ENCODE results near the gene SYNJ1.
"Not testable (repeated sequence)": the region's sequence is repeated elsewhere in the genome, so short reads cannot be mapped to it uniquely, and the experiment has no call there.

The SYNJ1 gene

GRCh38 chr21:32626621-32627196 lies 101.1 kb downstream of the SYNJ1 start:
- H3K4me1 Mint-ChIP-seq, result no peaks in the 10 kb centered on the region
- H3K27me3 Mint-ChIP-seq, result peaks cover 24% of the 10 kb centered on the region
- no peaks in the 10 kb centered on the region for H3K9me3 Mint-ChIP-seq
- H3K4me3 Mint-ChIP-seq, result no peak overlapping the region
- no peak for ATAC-seq
- no peak overlapping the region for H3K27ac Mint-ChIP-seq
- H3K36me3 Mint-ChIP-seq, result peaks cover 12% of the 10 kb centered on the region

- ATAC-seq, H3K36me3 Mint-ChIP-seq, H3K4me3 Mint-ChIP-seq, H3K27ac Mint-ChIP-seq, H3K9me3 Mint-ChIP-seq, H3K4me1 Mint-ChIP-seq: not testable (repeated sequence)
- H3K27me3 Mint-ChIP-seq, result peaks cover 12% of the 10 kb centered on the region
These were observed 109.6 kb downstream of the SYNJ1 start for GRCh38 chr21:32618218-32618617.

- Mint-ChIP-seq H3K27me3 (no peaks in the 10 kb centered on the region), H3K4me1 (peaks cover 12% of the 10 kb centered on the region), H3K36me3 (no peaks in the 10 kb centered on the region), H3K4me3 (peak overlapping the region; percentile 98), H3K9me3 (no peaks in the 10 kb centered on the region), H3K27ac (peak overlapping the region; percentile 87)
- ATAC-seq, result no peak
These were observed 114.3 kb downstream of the SYNJ1 start for GRCh38 chr21:32613436-32614043.

GRCh38 chr21:32612999-32613337 lies 114.8 kb downstream of the SYNJ1 start:
- Mint-ChIP-seq H3K27ac (peak overlapping the region; percentile 87), H3K4me1 (peaks cover 12% of the 10 kb centered on the region), H3K4me3 (peak overlapping the region; percentile 98), H3K27me3 (no peaks in the 10 kb centered on the region), H3K9me3 (no peaks in the 10 kb centered on the region), H3K36me3 (peaks cover under 1% of the 10 kb centered on the region)
- ATAC-seq, result no peak

GRCh38 chr21:32612075-32612998 lies 115.5 kb downstream of the SYNJ1 start, which contains the start of gene CFAP298:
Gene CFAP298 (minus strand): TSS chr21:32612377. CDS start chr21:32612243, 134 bp downstream.
- Mint-ChIP-seq H3K4me3 (peak within 1 kb of the TSS; percentile 98), H3K36me3 (peaks cover 7% of the 10 kb centered on the region), H3K27me3 (no peaks in the 10 kb centered on the region), H3K4me1 (peaks cover 12% of the 10 kb centered on the region), H3K27ac (peak within 1 kb of the TSS; percentile 87), H3K9me3 (no peaks in the 10 kb centered on the region)
- ATAC-seq, result peak; percentile 97

GRCh38 chr21:32611471-32611997 lies 116.3 kb downstream of the SYNJ1 start:
- peak overlapping the region; percentile 98 for H3K4me3 Mint-ChIP-seq
- H3K4me1 Mint-ChIP-seq, result peaks cover 12% of the 10 kb centered on the region
- H3K27me3 Mint-ChIP-seq, result no peaks in the 10 kb centered on the region
- H3K9me3 Mint-ChIP-seq, result no peaks in the 10 kb centered on the region
- peak; percentile 10 for ATAC-seq
- peaks cover 13% of the 10 kb centered on the region for H3K36me3 Mint-ChIP-seq
- peak overlapping the region; percentile 87 for H3K27ac Mint-ChIP-seq

- not testable (repeated sequence) for H3K4me3 Mint-ChIP-seq, H3K27me3 Mint-ChIP-seq, H3K9me3 Mint-ChIP-seq, ATAC-seq, H3K27ac Mint-ChIP-seq
- Mint-ChIP-seq H3K36me3 (peaks cover 18% of the 10 kb centered on the region), H3K4me1 (peaks cover 12% of the 10 kb centered on the region)
These were observed 116.9 kb downstream of the SYNJ1 start for GRCh38 chr21:32610940-32611339.

GRCh38 chr21:32608851-32609250 lies 119.0 kb downstream of the SYNJ1 start:
- Mint-ChIP-seq H3K36me3 (peaks cover 38% of the 10 kb centered on the region), H3K27ac (no peak overlapping the region), H3K4me3 (no peak overlapping the region), H3K4me1 (peaks cover 12% of the 10 kb centered on the region), H3K27me3 (no peaks in the 10 kb centered on the region), H3K9me3 (no peaks in the 10 kb centered on the region)
- no peak for ATAC-seq

GRCh38 chr21:32605469-32605868 lies 122.3 kb downstream of the SYNJ1 start:
- no peak overlapping the region for H3K27ac Mint-ChIP-seq
- no peak overlapping the region for H3K4me3 Mint-ChIP-seq
- peaks cover 57% of the 10 kb centered on the region for H3K36me3 Mint-ChIP-seq
- no peaks in the 10 kb centered on the region for H3K27me3 Mint-ChIP-seq
- ATAC-seq, result no peak
- peaks cover 5% of the 10 kb centered on the region for H3K4me1 Mint-ChIP-seq
- no peaks in the 10 kb centered on the region for H3K9me3 Mint-ChIP-seq

- H3K27ac Mint-ChIP-seq, result no peak overlapping the region
These were observed 123.3 kb downstream of the SYNJ1 start for GRCh38 chr21:32604464-32604863.

GRCh38 chr21:32603131-32603530 lies 124.7 kb downstream of the SYNJ1 start:
- Mint-ChIP-seq H3K4me3 (no peak overlapping the region), H3K27me3 (no peaks in the 10 kb centered on the region), H3K4me1 (peaks cover 11% of the 10 kb centered on the region), H3K36me3 (peaks cover 74% of the 10 kb centered on the region), H3K9me3 (no peaks in the 10 kb centered on the region), H3K27ac (no peak overlapping the region)
- no peak for ATAC-seq

More at GRCh38 chr21:32604464-32604863, 123.3 kb downstream of the SYNJ1 start:
- Mint-ChIP-seq H3K9me3 (no peaks in the 10 kb centered on the region), H3K4me1 (peaks cover 7% of the 10 kb centered on the region), H3K27me3 (no peaks in the 10 kb centered on the region), H3K4me3 (no peak overlapping the region), H3K36me3 (peaks cover 63% of the 10 kb centered on the region)
- no peak for ATAC-seq

- Mint-ChIP-seq H3K4me1 (peaks cover 11% of the 10 kb centered on the region), H3K27me3 (no peaks in the 10 kb centered on the region), H3K4me3 (no peak overlapping the region), H3K9me3 (no peaks in the 10 kb centered on the region), H3K27ac (no peak overlapping the region), H3K36me3 (peaks cover 68% of the 10 kb centered on the region)
- no peak for ATAC-seq
These were observed 125.7 kb downstream of the SYNJ1 start for GRCh38 chr21:32602099-32602498.

GRCh38 chr21:32599526-32599925 lies 128.3 kb downstream of the SYNJ1 start:
- Mint-ChIP-seq H3K27me3 (no peaks in the 10 kb centered on the region), H3K9me3 (no peaks in the 10 kb centered on the region), H3K36me3 (peaks cover 47% of the 10 kb centered on the region), H3K4me1 (peaks cover 17% of the 10 kb centered on the region), H3K4me3 (no peak overlapping the region), H3K27ac (peak overlapping the region; percentile 19)
- peak; percentile 48 for ATAC-seq

- H3K4me3 Mint-ChIP-seq, result no peak overlapping the region
- H3K27me3 Mint-ChIP-seq, result no peaks in the 10 kb centered on the region
These were observed 128.7 kb downstream of the SYNJ1 start for GRCh38 chr21:32599091-32599490.

GRCh38 chr21:32597205-32597604 lies 130.6 kb downstream of the SYNJ1 start:
- Mint-ChIP-seq H3K4me3 (no peak overlapping the region), H3K27me3 (no peaks in the 10 kb centered on the region), H3K27ac (no peak overlapping the region), H3K4me1 (peaks cover 17% of the 10 kb centered on the region), H3K9me3 (no peaks in the 10 kb centered on the region), H3K36me3 (peaks cover 27% of the 10 kb centered on the region)
- ATAC-seq, result no peak

More at GRCh38 chr21:32599091-32599490, 128.7 kb downstream of the SYNJ1 start:
- Mint-ChIP-seq H3K36me3 (peaks cover 43% of the 10 kb centered on the region), H3K9me3 (no peaks in the 10 kb centered on the region), H3K4me1 (peaks cover 17% of the 10 kb centered on the region), H3K27ac (peak overlapping the region; percentile 19)
- ATAC-seq, result no peak

Data from stimulated activated memory B cell treated with anti-CD40 and anti-IgM and Interleukin-4, amounts not matched to agents 10 μg/mL and 1 μg/mL and 100 μg/mL, for 72 hours (primary cell).